Measurements from ENCODE around the gene TBC1D17.

DNA sequence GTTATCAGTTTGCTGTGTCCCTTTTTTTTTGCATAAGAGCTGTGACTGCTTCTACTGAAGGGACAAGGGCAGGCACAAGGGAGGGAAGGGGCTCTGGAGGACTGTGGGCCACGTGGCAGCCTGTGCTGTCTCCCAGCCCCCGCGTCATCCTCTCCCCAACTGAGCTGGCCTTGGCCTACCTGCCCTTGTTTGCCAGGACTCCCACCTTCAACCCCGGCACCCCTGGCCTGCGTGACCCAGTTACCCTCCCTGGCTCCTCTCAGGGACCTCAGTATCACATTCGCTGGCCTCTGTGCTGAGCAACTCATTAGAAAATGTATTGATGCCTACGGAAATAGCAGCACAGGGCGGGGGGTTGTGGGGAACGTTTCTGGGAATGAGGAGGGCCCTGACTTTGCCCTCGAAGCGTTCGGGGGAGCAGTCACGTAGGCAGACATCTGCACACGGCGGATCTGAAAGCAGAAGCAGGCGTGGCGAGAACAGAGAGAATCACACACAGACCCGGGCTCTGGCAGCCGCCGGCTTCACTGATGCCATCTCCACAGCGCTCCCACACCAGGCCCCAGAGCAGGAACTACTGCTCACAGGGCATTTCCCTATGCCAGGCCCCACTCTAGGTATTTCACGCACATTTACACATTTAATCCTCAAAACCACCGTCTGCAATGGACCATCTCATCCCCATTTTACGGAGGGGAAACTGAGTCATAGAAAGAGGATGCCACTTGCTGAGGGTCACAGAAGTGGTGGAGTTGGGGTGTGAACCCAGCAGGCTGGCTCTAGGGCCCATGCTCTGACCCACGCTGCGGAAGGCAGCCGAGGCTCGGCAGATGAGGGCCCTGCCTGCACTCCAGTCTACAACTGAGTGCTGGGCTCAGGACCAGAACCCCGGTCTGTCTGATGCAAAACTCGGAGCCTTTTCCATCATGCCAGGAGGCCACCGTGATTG lies 45.8 kb downstream of the TBC1D17 start:
- no peak for TF ChIP-seq POLR2A (IDR thresholded peaks at IDR 0.05)
- TF ChIP-seq, protein P1, sequence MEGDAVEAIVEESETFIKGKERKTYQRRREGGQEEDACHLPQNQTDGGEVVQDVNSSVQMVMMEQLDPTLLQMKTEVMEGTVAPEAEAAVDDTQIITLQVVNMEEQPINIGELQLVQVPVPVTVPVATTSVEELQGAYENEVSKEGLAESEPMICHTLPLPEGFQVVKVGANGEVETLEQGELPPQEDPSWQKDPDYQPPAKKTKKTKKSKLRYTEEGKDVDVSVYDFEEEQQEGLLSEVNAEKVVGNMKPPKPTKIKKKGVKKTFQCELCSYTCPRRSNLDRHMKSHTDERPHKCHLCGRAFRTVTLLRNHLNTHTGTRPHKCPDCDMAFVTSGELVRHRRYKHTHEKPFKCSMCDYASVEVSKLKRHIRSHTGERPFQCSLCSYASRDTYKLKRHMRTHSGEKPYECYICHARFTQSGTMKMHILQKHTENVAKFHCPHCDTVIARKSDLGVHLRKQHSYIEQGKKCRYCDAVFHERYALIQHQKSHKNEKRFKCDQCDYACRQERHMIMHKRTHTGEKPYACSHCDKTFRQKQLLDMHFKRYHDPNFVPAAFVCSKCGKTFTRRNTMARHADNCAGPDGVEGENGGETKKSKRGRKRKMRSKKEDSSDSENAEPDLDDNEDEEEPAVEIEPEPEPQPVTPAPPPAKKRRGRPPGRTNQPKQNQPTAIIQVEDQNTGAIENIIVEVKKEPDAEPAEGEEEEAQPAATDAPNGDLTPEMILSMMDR (IDR thresholded peaks at IDR 0.05): no peak

All from heart left ventricle (tissue), 13 donors.